ENCODE measurements around the gene COMMD1. TPM values are rescaled to one million over a fixed set of nuclear protein-coding genes. Genes with fewer than 3 reads are reported as not detected.

Gene COMMD1
- total and polyA plus RNA-seq, 2 donors (not counting 3 experiments of a cell fraction or from before 2014, with no cell fraction given), result 39.5 to 57.1 TPM

- Histone ChIP-seq H3K36me3 (ENCODE audit: control insufficient read depth in 2 of 2, extremely low read depth in 1 of 2, insufficient read depth in 2 of 2, low read length in 2 of 2) (no peaks in the 10 kb centered on the region), H3K4me1 (ENCODE audit: control insufficient read depth, extremely low read depth, insufficient read depth, low read length) (no peaks in the 10 kb centered on the region), H3K27ac (ENCODE audit: insufficient read depth, low read depth, low read length) (no peak overlapping the region), H3K9ac (replicated peaks; ENCODE audit: extremely low read depth, insufficient read depth, low read length) (no peak overlapping the region), H4K20me1 (replicated peaks; ENCODE audit: control insufficient read depth, extremely low read depth, insufficient read depth, low read length) (no peaks in the 10 kb centered on the region), H3K4me2 (ENCODE audit: insufficient read depth, low read length) (no peak overlapping the region), H3K4me3 (replicated peaks in 1 of 3; ENCODE audit: insufficient read depth in 1 of 3, low read depth in 1 of 3, low read length in 3 of 3) (no peak overlapping the region), H2AFZ (ENCODE audit: low read depth, low read length) (no peak overlapping the region), H3K27me3 (ENCODE audit: control insufficient read depth in 2 of 2, insufficient read depth in 2 of 2, low read length in 2 of 2) (no peaks in the 10 kb centered on the region), H3K9me3 (replicated peaks; ENCODE audit: control insufficient read depth, insufficient read depth, low read length) (no peaks in the 10 kb centered on the region), H3K79me2 (ENCODE audit: control insufficient read depth, insufficient read depth, low read length) (no peaks in the 10 kb centered on the region), H3K9me1 (replicated peaks; ENCODE audit: control insufficient read depth, extremely low read depth, insufficient read depth, low read length) (no peaks in the 10 kb centered on the region)
- ChIA-PET POLR2A (no interaction called here), CTCF (interaction anchor here (1.1 to 5.9 kb wide), 7 partner anchors 26 to 463 kb away, joined by 3 to 159 read pairs (median 4); no protein-coding TSS in a partner anchor)
- DNase-seq (ENCODE audit: low read depth, low spot score) (no peak), FAIRE-seq (no peak)
- BruUV-seq (replicated peaks), result no TSS peak
- TF ChIP-seq GATA2 (IDR thresholded peaks at IDR 0.05; ENCODE audit: insufficient read depth, insufficient read length, low read depth, low read length), result no peak
- intact Hi-C loops (cut with micrococcal nuclease), result loop anchor here (5.0 kb wide), 1 partner anchor 203 kb away; the partner anchor contains the start of gene B3GNT2
- dilution Hi-C loops (cut with MboI; ENCODE audit: extremely low pct_ligation_motif_present, low sequenced_read_pairs), result no loop called here
Observed at GRCh38 chr2:61994531-61994930, 89.1 kb downstream of the COMMD1 start.

- intact Hi-C loops (cut with micrococcal nuclease), result no loop called here
- no peak overlapping the region for H3K4me3 ChIP-seq (replicated peaks in 1 of 3; ENCODE audit: insufficient read depth in 1 of 3, low read depth in 1 of 3, low read length in 3 of 3)
- TF ChIP-seq POLR2AphosphoS5 (IDR thresholded peaks at IDR 0.05; ENCODE audit: insufficient read depth, low read depth, low read length), result no peak
- TF ChIP-seq GATA2 (IDR thresholded peaks at IDR 0.05; ENCODE audit: insufficient read depth, insufficient read length, low read depth, low read length), result no peak
- TF ChIP-seq POLR2A (IDR thresholded peaks at IDR 0.05; ENCODE audit: low read depth, low read length), result no peak
- no peak for TF ChIP-seq FOS (IDR thresholded peaks at IDR 0.05; ENCODE audit: borderline replicate concordance, insufficient read depth, low read length)
- no peak for TF ChIP-seq MYC (IDR thresholded peaks at IDR 0.05; ENCODE audit: low read depth, low read length)
- TF ChIP-seq CTCF (IDR thresholded peaks at IDR 0.05; ENCODE audit: extremely low read depth in 1 of 2, insufficient read depth in 1 of 2, low read depth in 1 of 2, low read length in 2 of 2), result no peak
- TF ChIP-seq MAX (IDR thresholded peaks at IDR 0.05; ENCODE audit: insufficient read depth, insufficient read length), result no peak
- TF ChIP-seq EZH2 (IDR thresholded peaks at IDR 0.05; ENCODE audit: borderline replicate concordance, low read depth, low read length, severe bottlenecking), result no peak
- TF ChIP-seq JUN (IDR thresholded peaks at IDR 0.05; ENCODE audit: borderline replicate concordance, insufficient read depth, insufficient read length, low read depth), result no peak
- H4K20me1 ChIP-seq (replicated peaks; ENCODE audit: control insufficient read depth, extremely low read depth, insufficient read depth, low read length), result no peaks in the 10 kb centered on the region
- dilution Hi-C loops (cut with MboI; ENCODE audit: extremely low pct_ligation_motif_present, low sequenced_read_pairs), result no loop called here
- H3K4me1 ChIP-seq (ENCODE audit: control insufficient read depth, extremely low read depth, insufficient read depth, low read length), result no peaks in the 10 kb centered on the region
- H3K27ac ChIP-seq (ENCODE audit: insufficient read depth, low read depth, low read length), result no peak overlapping the region
- no peaks in the 10 kb centered on the region for H3K9me3 ChIP-seq (replicated peaks; ENCODE audit: control insufficient read depth, insufficient read depth, low read length)
- DNase-seq (ENCODE audit: low read depth, low spot score) (no peak), FAIRE-seq (no peak)
- POLR2A ChIA-PET, result no interaction called here
- H2AFZ ChIP-seq (ENCODE audit: low read depth, low read length), result no peak overlapping the region
- H3K79me2 ChIP-seq (ENCODE audit: control insufficient read depth, insufficient read depth, low read length), result no peaks in the 10 kb centered on the region
- no peaks in the 10 kb centered on the region for H3K27me3 ChIP-seq (ENCODE audit: control insufficient read depth in 2 of 2, insufficient read depth in 2 of 2, low read length in 2 of 2)
- H3K4me2 ChIP-seq (ENCODE audit: insufficient read depth, low read length), result no peak overlapping the region
- BruUV-seq (replicated peaks), result no TSS peak
- H3K36me3 ChIP-seq (ENCODE audit: control insufficient read depth in 2 of 2, extremely low read depth in 1 of 2, insufficient read depth in 2 of 2, low read length in 2 of 2), result no peaks in the 10 kb centered on the region
- H3K9me1 ChIP-seq (replicated peaks; ENCODE audit: control insufficient read depth, extremely low read depth, insufficient read depth, low read length), result no peaks in the 10 kb centered on the region
- CTCF ChIA-PET, result interaction anchor here (1.1 to 5.9 kb wide), 6 partner anchors 222 to 462 kb away, joined by 3 to 159 read pairs (median 4); no protein-coding TSS in a partner anchor
- no peak overlapping the region for H3K9ac ChIP-seq (replicated peaks; ENCODE audit: extremely low read depth, insufficient read depth, low read length)
Observed at GRCh38 chr2:61995065-61995464, 89.6 kb downstream of the COMMD1 start.
